ENCODE measurements around the gene AIMP1. TPM values are rescaled to one million over a fixed set of nuclear protein-coding genes. Genes with fewer than 3 reads are reported as not detected.

Gene AIMP1
- total RNA-seq, 4 donors from 2014 or later, result 13.6 to 32.8 (median 27.6) TPM

- Histone ChIP-seq H3K36me3 (no peaks in the 10 kb centered on the region), H3K27me3 (peaks cover 0 to 19% (median 0%) of the 10 kb centered on the region in 4 donors), H3K27ac (no peak overlapping the region), H3K4me1 (peaks cover 0 to 7% (median 0%) of the 10 kb centered on the region in 3 donors), H3K9me3 (no peaks in the 10 kb centered on the region), H3K4me3 (no peak overlapping the region)
- WGBS, 2 donors, result 75 to 92% methylated on average over 3 to 4 of the region's 5 CpGs
- TF ChIP-seq POLR2A (IDR thresholded peaks at IDR 0.05) (no peak), CTCF (IDR thresholded peaks at IDR 0.05) (no peak)
- intact Hi-C loops (cut with DNase I), result no loop called here
- DNase-seq, result no peak
These were observed 50.7 kb downstream of the AIMP1 start for GRCh38 chr4:106367072-106367471.

GRCh38 chr4:106368678-106369077 is 52.3 kb downstream of the AIMP1 start, which contains the start of gene GIMD1:
Gene GIMD1, minus strand, starts transcription at chr4:106368778. Its CDS starts 1,343 bp downstream, at chr4:106367435.
- DNase-seq, result no peak
- H3K4me1 ChIP-seq, result peaks cover 0 to 7% (median 0%) of the 10 kb centered on the region in 3 donors
- no peak within 1 kb of the TSS for H3K27ac ChIP-seq
- intact Hi-C loops (cut with DNase I), result no loop called here
- TF ChIP-seq CTCF (IDR thresholded peaks at IDR 0.05) (no peak), POLR2A (IDR thresholded peaks at IDR 0.05) (no peak)
- H3K27me3 ChIP-seq, result peaks cover 0 to 19% (median 0%) of the 10 kb centered on the region in 4 donors
- H3K9me3 ChIP-seq, result no peaks in the 10 kb centered on the region
- 76 to 81% methylated on average over 5 of the region's 5 CpGs for WGBS, 2 donors
- H3K4me3 ChIP-seq, result no peak within 1 kb of the TSS
- H3K36me3 ChIP-seq, result no peaks in the 10 kb centered on the region

GRCh38 chr4:106369456-106370060 is 53.2 kb downstream of the AIMP1 start:
- Histone ChIP-seq H3K27ac (no peak overlapping the region), H3K9me3 (no peaks in the 10 kb centered on the region), H3K4me1 (peaks cover 0 to 7% (median 0%) of the 10 kb centered on the region in 3 donors), H3K36me3 (no peaks in the 10 kb centered on the region), H3K27me3 (peaks cover 0 to 15% (median 0%) of the 10 kb centered on the region in 4 donors), H3K4me3 (no peak overlapping the region)
- peak in 4 of 6 experiments; percentile 25 to 55 (median 32) for TF ChIP-seq CTCF (IDR thresholded peaks at IDR 0.05)
- no peak for TF ChIP-seq POLR2A (IDR thresholded peaks at IDR 0.05)
- no peak for DNase-seq
- intact Hi-C loops (cut with DNase I), result no loop called here
- 16 to 22% methylated on average over 6 of the region's 6 CpGs for WGBS, 2 donors

- intact Hi-C loops (cut with DNase I), result no loop called here
- H3K27me3 ChIP-seq, result peaks cover 0 to 19% (median 0%) of the 10 kb centered on the region in 4 donors
- 47 to 51% methylated on average over 2 of the region's 2 CpGs for WGBS, 2 donors
- H3K4me1 ChIP-seq, result peaks cover 0 to 6% (median 0%) of the 10 kb centered on the region in 3 donors
- no peaks in the 10 kb centered on the region for H3K9me3 ChIP-seq
- H3K4me3 ChIP-seq, result no peak overlapping the region
- no peak for TF ChIP-seq CTCF (IDR thresholded peaks at IDR 0.05)
- TF ChIP-seq POLR2A (IDR thresholded peaks at IDR 0.05), result no peak
- H3K36me3 ChIP-seq, result no peaks in the 10 kb centered on the region
- H3K27ac ChIP-seq, result no peak overlapping the region
- no peak for DNase-seq
These were observed 53.9 kb downstream of the AIMP1 start for GRCh38 chr4:106370214-106370613.

GRCh38 chr4:106371161-106371560 is 54.8 kb downstream of the AIMP1 start:
- no peaks in the 10 kb centered on the region for H3K4me1 ChIP-seq

More at GRCh38 chr4:106371161-106371560, 54.8 kb downstream of the AIMP1 start:
- peaks cover 0 to 19% (median 0%) of the 10 kb centered on the region in 4 donors for H3K27me3 ChIP-seq
- H3K9me3 ChIP-seq, result no peaks in the 10 kb centered on the region
- TF ChIP-seq POLR2A (IDR thresholded peaks at IDR 0.05) (no peak), CTCF (IDR thresholded peaks at IDR 0.05) (no peak)
- H3K27ac ChIP-seq, result no peak overlapping the region
- H3K36me3 ChIP-seq, result no peaks in the 10 kb centered on the region
- no peak for DNase-seq
- intact Hi-C loops (cut with DNase I), result no loop called here
- no peak overlapping the region for H3K4me3 ChIP-seq
